Central memory CD8-positive, alpha-beta T cell (primary cell): ENCODE measurements around the gene NLK.

ENCODE experiments used
- ATAC-seq: fragments of 150-1000 bp; cut with Tn5 transposase; replicated peaks from 2 replicates; pipeline ENCODE4 v1.10.0; 2022; ENCODE audit warnings: mild to moderate bottlenecking, moderate FRiP score, moderate number of reproducible peaks; ENCODE audit not compliant: poor library complexity, severe bottlenecking; ENCODE audit errors: extremely low read depth
- DNase-seq, 2 donors: peaks; one replicate each; pipeline ENCODE4 v3.0.0; 2021; ENCODE audit warnings: low spot score in 2 of 2
- H3K27ac Mint-ChIP-seq: one replicate; pipeline ENCODE4 v1.8.0; 2022; ENCODE audit warnings: low read depth, mild to moderate bottlenecking, moderate library complexity, mixed read lengths
- H3K27me3 Mint-ChIP-seq: one replicate; pipeline ENCODE4 v1.8.0; 2022; ENCODE audit warnings: mixed read lengths
- H3K36me3 Mint-ChIP-seq: one replicate; pipeline ENCODE4 v1.8.0; 2022; ENCODE audit warnings: mild to moderate bottlenecking, moderate library complexity, mixed read lengths; ENCODE audit not compliant: insufficient read depth
- H3K4me1 Mint-ChIP-seq: one replicate; pipeline ENCODE4 v1.8.0; 2022; ENCODE audit warnings: mixed read lengths
- H3K4me3 Mint-ChIP-seq: one replicate; pipeline ENCODE4 v1.8.0; 2022; ENCODE audit warnings: mild to moderate bottlenecking, moderate library complexity, mixed read lengths
- H3K9me3 Mint-ChIP-seq: one replicate; pipeline ENCODE4 v1.8.0; 2022; ENCODE audit warnings: mixed read lengths

The NLK gene

DNA sequence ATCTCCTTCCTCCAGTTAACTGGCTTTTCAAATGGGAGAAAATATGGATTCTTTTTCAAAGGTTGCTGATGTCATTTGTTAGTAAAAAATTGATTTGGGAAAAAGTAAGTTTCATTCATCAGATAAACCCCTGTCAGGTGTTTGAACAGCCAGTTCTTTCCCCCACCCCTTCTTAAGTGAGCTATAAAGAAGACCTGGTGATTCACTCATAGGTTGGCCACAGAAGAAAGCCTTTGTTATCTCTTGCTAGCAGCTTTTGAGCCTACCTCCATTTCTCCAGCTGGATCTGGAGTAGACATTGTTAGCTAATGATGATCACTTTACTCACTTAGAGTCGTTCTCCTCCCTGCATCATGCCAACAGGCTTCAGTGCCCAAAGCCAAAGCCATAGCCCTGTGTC, 63.0 kb downstream of the NLK start:
- H3K4me1 Mint-ChIP-seq: no peaks in the 10 kb centered on the region
- H3K27ac Mint-ChIP-seq: no peak overlapping the region
- peaks cover 2% of the 10 kb centered on the region for H3K36me3 Mint-ChIP-seq
- DNase-seq (no peak), ATAC-seq (no peak)
- H3K4me3 Mint-ChIP-seq: no peak overlapping the region
- no peaks in the 10 kb centered on the region for H3K27me3 Mint-ChIP-seq
- H3K9me3 Mint-ChIP-seq: no peaks in the 10 kb centered on the region

GRCh38 chr17:28110184-28110583, 67.7 kb downstream of the NLK start:
- H3K4me3 Mint-ChIP-seq: no peak overlapping the region
- H3K4me1 Mint-ChIP-seq: peaks cover 17% of the 10 kb centered on the region
- DNase-seq (no peak), ATAC-seq (no peak)
- no peaks in the 10 kb centered on the region for H3K27me3 Mint-ChIP-seq
- H3K27ac Mint-ChIP-seq: no peak overlapping the region
- H3K36me3 Mint-ChIP-seq: peaks cover 2% of the 10 kb centered on the region
- H3K9me3 Mint-ChIP-seq: no peaks in the 10 kb centered on the region

- Mint-ChIP-seq H3K9me3 (no peaks in the 10 kb centered on the region), H3K4me1 (peaks cover 17% of the 10 kb centered on the region), H3K27ac (no peak overlapping the region), H3K36me3 (no peaks in the 10 kb centered on the region), H3K4me3 (no peak overlapping the region), H3K27me3 (no peaks in the 10 kb centered on the region)
- ATAC-seq (no peak), DNase-seq (no peak)
Measured at GRCh38 chr17:28112181-28112580, 69.7 kb downstream of the NLK start.

DNA sequence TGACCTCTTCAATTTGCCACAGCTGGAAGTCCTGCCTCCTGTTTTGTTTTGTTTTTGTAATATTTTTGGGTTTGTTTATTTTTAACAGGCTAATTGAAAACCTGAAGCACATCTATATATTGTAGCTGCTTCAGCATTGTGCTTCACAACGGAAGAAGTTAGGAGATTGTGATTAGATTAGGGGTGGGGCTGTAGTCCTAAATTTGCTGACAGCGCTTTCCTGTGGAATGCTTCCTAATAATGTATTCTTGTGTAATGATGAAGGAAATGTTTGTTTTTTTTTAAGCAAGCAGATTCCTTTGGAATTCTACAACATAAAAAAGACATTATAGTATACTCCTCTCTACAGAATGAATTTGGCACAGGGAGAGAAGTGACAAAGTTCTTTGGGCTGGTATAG, 70.1 kb downstream of the NLK start:
- H3K9me3 Mint-ChIP-seq: no peaks in the 10 kb centered on the region
- no peak overlapping the region for H3K4me3 Mint-ChIP-seq
- DNase-seq (no peak), ATAC-seq (no peak)
- H3K4me1 Mint-ChIP-seq: peaks cover 17% of the 10 kb centered on the region
- H3K27ac Mint-ChIP-seq: no peak overlapping the region
- H3K27me3 Mint-ChIP-seq: no peaks in the 10 kb centered on the region
- H3K36me3 Mint-ChIP-seq: no peaks in the 10 kb centered on the region

- H3K4me3 Mint-ChIP-seq: no peak overlapping the region
- no peaks in the 10 kb centered on the region for H3K27me3 Mint-ChIP-seq
- peaks cover 22% of the 10 kb centered on the region for H3K4me1 Mint-ChIP-seq
- H3K27ac Mint-ChIP-seq: no peak overlapping the region
- no peaks in the 10 kb centered on the region for H3K9me3 Mint-ChIP-seq
- ATAC-seq (no peak), DNase-seq (no peak)
- no peaks in the 10 kb centered on the region for H3K36me3 Mint-ChIP-seq
Measured at GRCh38 chr17:28113269-28113668, 70.8 kb downstream of the NLK start.

GRCh38 chr17:28115046-28115445, 72.6 kb downstream of the NLK start:
- Mint-ChIP-seq H3K4me3 (no peak overlapping the region), H3K4me1 (peaks cover 28% of the 10 kb centered on the region), H3K36me3 (no peaks in the 10 kb centered on the region), H3K27ac (no peak overlapping the region), H3K27me3 (no peaks in the 10 kb centered on the region), H3K9me3 (no peaks in the 10 kb centered on the region)
- ATAC-seq: no peak
- no peak for DNase-seq

- no peaks in the 10 kb centered on the region for H3K36me3 Mint-ChIP-seq
- H3K4me1 Mint-ChIP-seq: peaks cover 21% of the 10 kb centered on the region
- DNase-seq (no peak), ATAC-seq (no peak)
- H3K4me3 Mint-ChIP-seq: no peak overlapping the region
- H3K27me3 Mint-ChIP-seq: no peaks in the 10 kb centered on the region
- H3K27ac Mint-ChIP-seq: no peak overlapping the region
- no peaks in the 10 kb centered on the region for H3K9me3 Mint-ChIP-seq
Measured at GRCh38 chr17:28117304-28117703, 74.8 kb downstream of the NLK start.

DNA sequence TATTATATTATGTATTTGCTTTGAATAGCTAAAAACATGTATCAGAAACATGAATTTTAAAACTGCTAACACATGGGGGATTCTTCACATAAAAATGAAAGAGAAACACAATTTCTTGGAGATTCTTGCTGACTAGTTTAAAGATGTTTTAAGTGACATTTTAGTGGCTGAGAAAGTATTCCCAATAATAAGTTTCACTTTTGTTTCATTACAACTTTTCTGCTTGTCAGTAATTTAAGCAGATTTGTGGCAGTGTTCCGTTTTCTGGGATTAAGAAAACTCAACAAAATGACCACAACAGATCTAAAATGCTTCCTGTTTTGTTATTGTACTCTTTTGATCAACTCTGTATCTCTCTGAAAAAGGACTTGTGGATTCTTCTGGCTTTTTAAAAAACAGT, 75.9 kb downstream of the NLK start:
- H3K4me1 Mint-ChIP-seq: peaks cover 21% of the 10 kb centered on the region
- H3K4me3 Mint-ChIP-seq: peak overlapping the region; percentile 25
- H3K9me3 Mint-ChIP-seq: no peaks in the 10 kb centered on the region
- peaks cover 3% of the 10 kb centered on the region for H3K36me3 Mint-ChIP-seq
- H3K27me3 Mint-ChIP-seq: no peaks in the 10 kb centered on the region
- ATAC-seq: no peak
- DNase-seq: no peak
- H3K27ac Mint-ChIP-seq: peak overlapping the region; percentile 41

DNA sequence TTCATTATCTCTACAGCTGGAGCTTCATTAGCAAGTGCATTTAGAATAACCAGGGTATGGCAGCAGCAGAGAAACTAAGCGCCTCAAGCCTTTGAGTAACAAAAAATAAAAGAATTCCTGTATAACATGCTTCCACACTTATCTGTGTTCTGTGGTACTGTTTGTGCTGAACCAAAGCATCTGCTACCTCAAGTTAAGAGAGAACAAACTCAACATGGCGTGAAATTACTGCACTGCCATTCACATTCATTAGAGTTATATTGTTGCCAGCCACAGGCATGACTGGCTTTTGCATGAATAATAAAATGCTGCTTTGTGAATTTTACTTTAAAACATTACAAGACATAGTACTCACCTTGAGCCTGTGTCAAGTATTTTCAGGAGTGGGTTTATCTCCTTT, 76.6 kb downstream of the NLK start:
- H3K27me3 Mint-ChIP-seq: no peaks in the 10 kb centered on the region
- ATAC-seq (no peak), DNase-seq (no peak)
- H3K4me3 Mint-ChIP-seq: no peak overlapping the region
- H3K36me3 Mint-ChIP-seq: peaks cover 3% of the 10 kb centered on the region
- peak overlapping the region; percentile 41 for H3K27ac Mint-ChIP-seq
- H3K4me1 Mint-ChIP-seq: peaks cover 21% of the 10 kb centered on the region
- H3K9me3 Mint-ChIP-seq: no peaks in the 10 kb centered on the region

DNA sequence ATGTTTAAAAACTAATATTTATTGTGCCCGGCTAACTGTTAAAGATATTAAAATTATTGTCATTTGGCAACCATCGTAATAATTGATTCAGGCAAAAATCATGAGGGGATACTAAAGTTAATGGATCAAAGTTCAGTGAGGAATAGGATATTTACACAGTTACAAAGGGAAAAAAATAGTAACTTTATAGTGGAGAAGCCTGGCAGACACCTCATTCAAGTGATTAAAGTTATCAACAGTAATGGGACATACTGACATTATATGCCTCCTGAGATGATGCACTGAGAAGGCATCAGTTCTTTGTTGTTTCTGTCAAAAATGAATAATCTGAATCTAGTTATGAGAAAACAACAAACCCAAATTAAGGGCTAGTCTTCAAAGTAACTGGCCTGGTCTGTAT, 77.1 kb downstream of the NLK start:
- DNase-seq (no peak), ATAC-seq (no peak)
- Mint-ChIP-seq H3K36me3 (peaks cover 3% of the 10 kb centered on the region), H3K4me3 (no peak overlapping the region), H3K4me1 (peaks cover 17% of the 10 kb centered on the region), H3K27ac (no peak overlapping the region), H3K9me3 (no peaks in the 10 kb centered on the region), H3K27me3 (no peaks in the 10 kb centered on the region)

- no peak overlapping the region for H3K4me3 Mint-ChIP-seq
- H3K27ac Mint-ChIP-seq: no peak overlapping the region
- peaks cover 3% of the 10 kb centered on the region for H3K36me3 Mint-ChIP-seq
- ATAC-seq (no peak), DNase-seq (no peak)
- H3K4me1 Mint-ChIP-seq: peaks cover 11% of the 10 kb centered on the region
- no peaks in the 10 kb centered on the region for H3K27me3 Mint-ChIP-seq
- no peaks in the 10 kb centered on the region for H3K9me3 Mint-ChIP-seq
Measured at GRCh38 chr17:28120766-28121165, 78.3 kb downstream of the NLK start.

GRCh38 chr17:28124962-28125361, 82.5 kb downstream of the NLK start:
- Mint-ChIP-seq H3K36me3 (peaks cover 3% of the 10 kb centered on the region), H3K4me1 (no peaks in the 10 kb centered on the region), H3K9me3 (no peaks in the 10 kb centered on the region), H3K4me3 (no peak overlapping the region), H3K27me3 (no peaks in the 10 kb centered on the region), H3K27ac (no peak overlapping the region)
- ATAC-seq: no peak
- DNase-seq: no peak

DNA sequence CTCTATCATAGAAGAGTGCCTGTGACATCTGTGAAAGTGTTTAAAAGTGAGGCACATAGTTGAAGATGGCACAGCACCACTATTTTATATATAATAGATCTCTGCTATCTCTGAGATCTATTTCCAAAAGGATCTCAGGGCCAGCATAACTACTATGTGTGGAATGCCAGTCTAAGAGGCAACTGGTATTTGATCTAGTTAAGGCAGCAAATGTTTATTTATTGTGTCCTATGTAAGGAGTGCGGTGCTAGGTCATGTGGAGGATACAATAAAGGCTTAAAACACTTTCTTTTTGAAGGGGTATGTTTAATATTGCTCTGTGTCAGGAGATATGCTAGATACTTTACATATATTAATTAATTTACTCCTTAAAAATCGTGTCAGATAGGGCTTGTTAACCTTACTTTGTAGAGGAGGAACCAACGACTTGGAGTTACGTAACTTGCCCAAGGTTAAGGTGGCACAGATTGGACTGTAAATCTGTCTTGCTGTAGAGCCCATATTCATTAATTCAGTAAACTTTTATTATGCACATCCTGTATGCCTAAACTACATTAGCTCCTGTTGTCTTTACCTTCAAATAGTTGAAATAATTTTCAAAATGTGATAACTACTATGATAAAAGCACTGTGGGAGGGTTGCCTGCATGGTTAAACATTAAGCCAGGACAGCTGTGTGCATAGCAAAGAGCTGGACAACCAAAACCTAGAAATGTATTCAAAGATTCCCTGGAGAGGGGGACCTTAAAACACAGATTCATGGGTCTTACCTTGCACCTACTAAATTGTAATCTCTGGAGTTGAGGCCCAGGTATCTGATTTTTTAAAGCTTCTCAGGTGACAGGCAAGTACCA, 83.3 kb downstream of the NLK start:
- Mint-ChIP-seq H3K36me3 (peaks cover 3% of the 10 kb centered on the region), H3K4me1 (no peaks in the 10 kb centered on the region), H3K27me3 (no peaks in the 10 kb centered on the region), H3K9me3 (no peaks in the 10 kb centered on the region), H3K4me3 (no peak overlapping the region), H3K27ac (no peak overlapping the region)
- DNase-seq: no peak
- ATAC-seq: no peak
